ENCODE data around the gene THOC6. TPM values are rescaled to one million over a fixed set of nuclear protein-coding genes. Genes with fewer than 3 reads are reported as not detected.

THOC6 gene
- total RNA-seq, 1 donor from 2014 or later: 68.0 TPM

GRCh38 chr16:2982402-2982801, 41.4 kb upstream of the THOC6 start:
- Mint-ChIP-seq H3K36me3 (ENCODE audit: low read depth) (no peaks in the 10 kb centered on the region), H3K27ac (ENCODE audit: unreplicated experiment) (no peak overlapping the region), H3K4me1 (peaks cover 17% of the 10 kb centered on the region), H3K27me3 (ENCODE audit: low read depth) (peaks cover 15% of the 10 kb centered on the region), H3K9me3 (no peaks in the 10 kb centered on the region), H3K4me3 (no peak overlapping the region)
- no peak for DNase-seq (ENCODE audit: low read depth, low spot score)
- TF ChIP-seq, protein P1, sequence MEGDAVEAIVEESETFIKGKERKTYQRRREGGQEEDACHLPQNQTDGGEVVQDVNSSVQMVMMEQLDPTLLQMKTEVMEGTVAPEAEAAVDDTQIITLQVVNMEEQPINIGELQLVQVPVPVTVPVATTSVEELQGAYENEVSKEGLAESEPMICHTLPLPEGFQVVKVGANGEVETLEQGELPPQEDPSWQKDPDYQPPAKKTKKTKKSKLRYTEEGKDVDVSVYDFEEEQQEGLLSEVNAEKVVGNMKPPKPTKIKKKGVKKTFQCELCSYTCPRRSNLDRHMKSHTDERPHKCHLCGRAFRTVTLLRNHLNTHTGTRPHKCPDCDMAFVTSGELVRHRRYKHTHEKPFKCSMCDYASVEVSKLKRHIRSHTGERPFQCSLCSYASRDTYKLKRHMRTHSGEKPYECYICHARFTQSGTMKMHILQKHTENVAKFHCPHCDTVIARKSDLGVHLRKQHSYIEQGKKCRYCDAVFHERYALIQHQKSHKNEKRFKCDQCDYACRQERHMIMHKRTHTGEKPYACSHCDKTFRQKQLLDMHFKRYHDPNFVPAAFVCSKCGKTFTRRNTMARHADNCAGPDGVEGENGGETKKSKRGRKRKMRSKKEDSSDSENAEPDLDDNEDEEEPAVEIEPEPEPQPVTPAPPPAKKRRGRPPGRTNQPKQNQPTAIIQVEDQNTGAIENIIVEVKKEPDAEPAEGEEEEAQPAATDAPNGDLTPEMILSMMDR (conservative IDR thresholded peaks at IDR 0.05): no peak

DNA sequence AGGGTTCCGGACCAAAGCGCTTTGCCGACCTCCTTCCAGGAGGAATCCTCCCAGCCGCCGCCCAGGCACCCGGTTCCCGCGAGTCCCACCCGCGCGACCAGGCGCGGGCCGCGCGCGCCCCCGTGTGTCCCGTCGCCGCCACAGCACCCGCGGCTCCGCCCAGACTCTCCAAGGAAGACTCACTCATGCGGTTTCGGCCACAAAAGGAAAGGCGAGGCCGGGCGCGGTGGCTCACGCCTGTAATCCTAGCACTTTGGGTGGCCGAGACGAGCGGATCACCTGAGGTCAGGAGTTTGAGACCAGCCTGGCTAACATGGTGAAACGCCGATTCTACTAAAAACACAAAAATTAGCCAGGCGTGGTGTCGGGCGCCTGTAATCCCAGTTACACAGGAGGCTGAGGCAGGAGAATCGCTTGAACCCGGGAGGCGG, 40.1 kb upstream of the THOC6 start:
- H3K27me3 Mint-ChIP-seq (ENCODE audit: low read depth): peaks cover 15% of the 10 kb centered on the region
- peaks cover 13% of the 10 kb centered on the region for H3K4me1 Mint-ChIP-seq
- DNase-seq (ENCODE audit: low read depth, low spot score): peak; percentile 80
- H3K9me3 Mint-ChIP-seq: no peaks in the 10 kb centered on the region
- H3K4me3 Mint-ChIP-seq: peak overlapping the region; percentile 72
- peak overlapping the region; percentile 71 for H3K27ac Mint-ChIP-seq (ENCODE audit: unreplicated experiment)
- H3K36me3 Mint-ChIP-seq (ENCODE audit: low read depth): no peaks in the 10 kb centered on the region
- TF ChIP-seq, protein P1 (conservative IDR thresholded peaks at IDR 0.05): peak; percentile 92

DNA sequence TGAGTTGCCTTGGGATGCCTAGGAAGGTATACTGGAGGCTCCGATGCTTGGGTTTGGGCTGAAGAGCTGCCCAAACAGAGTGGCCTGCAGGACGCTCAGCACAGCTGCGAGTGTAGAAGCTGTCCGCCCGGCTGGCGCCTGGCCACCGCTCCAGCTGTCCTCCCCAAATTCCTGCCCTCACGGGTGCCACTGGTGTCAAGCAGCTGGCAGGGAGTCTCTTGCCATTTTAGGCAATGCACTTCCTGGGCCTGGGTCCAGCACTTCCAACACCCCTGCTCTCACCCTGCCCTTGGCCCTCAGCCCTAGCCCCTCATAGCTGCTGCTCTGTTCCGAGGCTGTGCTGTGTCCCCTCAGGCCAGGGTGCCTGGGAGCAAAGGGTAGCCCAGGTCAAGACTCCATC, 38.4 kb upstream of the THOC6 start:
- peaks cover 15% of the 10 kb centered on the region for H3K27me3 Mint-ChIP-seq (ENCODE audit: low read depth)
- H3K9me3 Mint-ChIP-seq: no peaks in the 10 kb centered on the region
- DNase-seq (ENCODE audit: low read depth, low spot score): no peak
- H3K4me3 Mint-ChIP-seq: no peak overlapping the region
- peaks cover 13% of the 10 kb centered on the region for H3K4me1 Mint-ChIP-seq
- H3K36me3 Mint-ChIP-seq (ENCODE audit: low read depth): no peaks in the 10 kb centered on the region
- TF ChIP-seq, protein P1 (conservative IDR thresholded peaks at IDR 0.05): no peak
- no peak overlapping the region for H3K27ac Mint-ChIP-seq (ENCODE audit: unreplicated experiment)

- H3K4me3 Mint-ChIP-seq: no peak overlapping the region
- DNase-seq (ENCODE audit: low read depth, low spot score): no peak
- H3K36me3 Mint-ChIP-seq (ENCODE audit: low read depth): no peaks in the 10 kb centered on the region
- H3K4me1 Mint-ChIP-seq: peaks cover 10% of the 10 kb centered on the region
- TF ChIP-seq, protein P1 (conservative IDR thresholded peaks at IDR 0.05): no peak
- no peak overlapping the region for H3K27ac Mint-ChIP-seq (ENCODE audit: unreplicated experiment)
- peaks cover 15% of the 10 kb centered on the region for H3K27me3 Mint-ChIP-seq (ENCODE audit: low read depth)
- H3K9me3 Mint-ChIP-seq: no peaks in the 10 kb centered on the region
Measured at GRCh38 chr16:2985893-2986355, 37.9 kb upstream of the THOC6 start.

DNA sequence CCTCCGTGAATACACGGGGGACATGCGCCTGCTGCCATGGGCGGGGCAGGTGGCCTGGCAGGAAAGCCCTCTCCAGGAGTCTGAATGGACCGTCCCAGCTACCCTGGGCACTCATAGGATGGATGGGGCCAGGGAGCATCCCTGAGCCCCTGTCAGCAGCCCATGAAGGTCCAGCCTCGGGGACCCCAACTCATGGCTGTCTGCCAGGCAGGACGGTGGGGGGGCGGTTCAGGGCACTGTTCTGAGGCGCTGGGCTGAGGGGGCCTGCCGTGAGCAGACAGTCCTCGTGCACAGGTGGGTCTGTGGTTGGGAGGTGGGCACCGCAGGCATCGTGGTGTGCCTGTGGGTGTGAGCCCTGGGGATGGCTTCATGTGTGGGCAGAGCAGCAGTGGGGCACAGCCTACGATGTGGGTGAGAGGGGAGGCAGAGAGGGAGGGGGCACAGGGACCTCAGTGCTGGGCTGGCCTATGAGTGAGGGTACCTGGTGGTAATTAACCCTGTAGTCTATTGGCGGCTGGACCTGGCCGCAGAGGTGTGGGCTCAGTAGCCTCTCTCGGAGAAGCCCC, 37.1 kb upstream of the THOC6 start:
- no peak for DNase-seq (ENCODE audit: low read depth, low spot score)
- TF ChIP-seq, protein P1 (conservative IDR thresholded peaks at IDR 0.05): no peak
- Mint-ChIP-seq H3K9me3 (no peaks in the 10 kb centered on the region), H3K27ac (ENCODE audit: unreplicated experiment) (no peak overlapping the region), H3K4me3 (no peak overlapping the region), H3K27me3 (ENCODE audit: low read depth) (peaks cover 9% of the 10 kb centered on the region), H3K4me1 (peaks cover 2% of the 10 kb centered on the region), H3K36me3 (ENCODE audit: low read depth) (no peaks in the 10 kb centered on the region)
